ENCODE data around the gene AFAP1L2. TPM values are rescaled to one million over a fixed set of nuclear protein-coding genes. Genes with fewer than 3 reads are reported as not detected.

Gene AFAP1L2
- total RNA-seq, 1 donor = 0.18 TPM

GRCh38 chr10:114271779-114272167 lies 132.5 kb downstream of the AFAP1L2 start:
- H3K4me3 ChIP-seq (ENCODE audit: low read depth, low read length) = no peak overlapping the region
- peak; percentile 94 for DNase-seq (ENCODE audit: low read depth)
- TF ChIP-seq, protein P1, sequence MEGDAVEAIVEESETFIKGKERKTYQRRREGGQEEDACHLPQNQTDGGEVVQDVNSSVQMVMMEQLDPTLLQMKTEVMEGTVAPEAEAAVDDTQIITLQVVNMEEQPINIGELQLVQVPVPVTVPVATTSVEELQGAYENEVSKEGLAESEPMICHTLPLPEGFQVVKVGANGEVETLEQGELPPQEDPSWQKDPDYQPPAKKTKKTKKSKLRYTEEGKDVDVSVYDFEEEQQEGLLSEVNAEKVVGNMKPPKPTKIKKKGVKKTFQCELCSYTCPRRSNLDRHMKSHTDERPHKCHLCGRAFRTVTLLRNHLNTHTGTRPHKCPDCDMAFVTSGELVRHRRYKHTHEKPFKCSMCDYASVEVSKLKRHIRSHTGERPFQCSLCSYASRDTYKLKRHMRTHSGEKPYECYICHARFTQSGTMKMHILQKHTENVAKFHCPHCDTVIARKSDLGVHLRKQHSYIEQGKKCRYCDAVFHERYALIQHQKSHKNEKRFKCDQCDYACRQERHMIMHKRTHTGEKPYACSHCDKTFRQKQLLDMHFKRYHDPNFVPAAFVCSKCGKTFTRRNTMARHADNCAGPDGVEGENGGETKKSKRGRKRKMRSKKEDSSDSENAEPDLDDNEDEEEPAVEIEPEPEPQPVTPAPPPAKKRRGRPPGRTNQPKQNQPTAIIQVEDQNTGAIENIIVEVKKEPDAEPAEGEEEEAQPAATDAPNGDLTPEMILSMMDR (IDR thresholded peaks at IDR 0.05; ENCODE audit: insufficient read depth, low read length) = no peak

GRCh38 chr10:114271075-114271778 lies 133.1 kb downstream of the AFAP1L2 start:
- TF ChIP-seq, protein P1 (IDR thresholded peaks at IDR 0.05; ENCODE audit: insufficient read depth, low read length) = no peak
- DNase-seq (ENCODE audit: low read depth) = no peak
- H3K4me3 ChIP-seq (ENCODE audit: low read depth, low read length) = no peak overlapping the region

DNA sequence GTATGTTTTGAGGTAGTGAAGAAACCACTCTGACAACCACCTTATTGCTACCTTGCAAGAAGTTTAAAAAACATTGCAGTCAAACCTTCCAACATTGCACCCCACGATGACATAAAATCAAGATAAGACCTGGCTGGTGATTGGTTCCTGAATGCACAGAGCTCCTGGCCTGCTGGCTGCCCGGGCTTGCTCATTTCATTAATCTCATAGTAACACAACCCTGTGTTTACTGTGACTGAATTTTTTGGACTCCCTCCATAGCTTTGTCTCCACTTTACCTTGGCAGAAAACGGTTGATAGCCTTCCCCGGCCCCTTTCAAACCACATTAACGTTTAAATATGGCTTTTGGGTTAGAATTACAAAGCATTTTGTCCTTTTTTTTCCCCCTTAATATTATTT lies 137.8 kb downstream of the AFAP1L2 start:
- H3K4me3 ChIP-seq (ENCODE audit: low read depth, low read length) = no peak overlapping the region
- TF ChIP-seq, protein P1 (IDR thresholded peaks at IDR 0.05; ENCODE audit: insufficient read depth, low read length) = no peak
- DNase-seq (ENCODE audit: low read depth) = peak; percentile 84

DNA sequence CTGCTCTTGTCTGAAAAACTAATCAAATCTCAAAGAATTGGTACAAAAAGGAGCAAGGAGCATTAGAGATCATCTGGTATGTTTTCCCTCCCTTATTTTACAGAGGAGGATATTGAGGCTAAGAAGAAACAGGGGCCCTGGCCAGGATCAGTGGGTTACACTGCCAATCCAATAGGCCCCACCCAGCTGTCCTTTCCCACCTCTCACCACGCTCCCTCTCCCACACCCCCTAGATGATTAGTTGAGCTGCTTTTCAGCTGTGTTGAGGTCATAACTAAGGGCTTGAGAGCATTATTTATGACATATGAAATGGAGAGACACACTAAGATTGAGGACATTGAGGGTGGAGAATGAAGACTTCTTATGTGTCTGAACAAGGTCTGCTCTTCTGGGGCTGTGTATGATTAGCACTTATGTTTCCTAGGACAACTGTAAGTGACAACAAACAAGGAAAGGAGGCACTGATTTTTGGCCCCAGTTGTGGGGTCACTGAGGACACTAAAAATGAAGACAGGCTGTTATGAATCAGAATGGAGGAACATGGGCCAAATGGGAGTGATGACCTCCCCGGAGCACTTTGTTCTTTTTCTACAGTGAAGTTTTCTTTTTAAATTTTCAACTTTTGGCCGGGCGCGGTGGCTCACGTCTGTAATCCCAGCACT lies 138.8 kb downstream of the AFAP1L2 start:
- no peak overlapping the region for H3K4me3 ChIP-seq (ENCODE audit: low read depth, low read length)
- TF ChIP-seq, protein P1 (IDR thresholded peaks at IDR 0.05; ENCODE audit: insufficient read depth, low read length) = no peak
- DNase-seq (ENCODE audit: low read depth) = peak; percentile 42

DNA sequence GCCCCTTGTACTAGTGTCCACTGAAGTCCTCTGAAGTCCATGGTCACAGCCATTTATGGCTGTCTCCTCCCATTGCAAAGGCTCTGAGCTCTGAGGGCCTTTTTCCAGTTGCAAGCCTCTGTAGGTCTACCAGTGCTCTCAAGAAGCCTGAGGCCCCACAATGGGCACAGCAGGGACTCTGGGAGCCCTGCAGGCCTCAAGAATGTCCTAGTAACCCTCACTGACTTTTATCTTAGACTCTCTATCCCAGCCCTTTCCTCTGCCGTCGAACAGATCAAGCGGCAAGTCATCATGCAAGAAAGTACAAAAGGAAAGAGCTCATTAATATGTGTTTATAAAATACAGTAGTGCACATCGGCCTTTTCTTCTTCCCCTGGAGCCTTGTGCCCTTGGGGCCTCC lies 141.8 kb downstream of the AFAP1L2 start:
- no peak for DNase-seq (ENCODE audit: low read depth)

DNA sequence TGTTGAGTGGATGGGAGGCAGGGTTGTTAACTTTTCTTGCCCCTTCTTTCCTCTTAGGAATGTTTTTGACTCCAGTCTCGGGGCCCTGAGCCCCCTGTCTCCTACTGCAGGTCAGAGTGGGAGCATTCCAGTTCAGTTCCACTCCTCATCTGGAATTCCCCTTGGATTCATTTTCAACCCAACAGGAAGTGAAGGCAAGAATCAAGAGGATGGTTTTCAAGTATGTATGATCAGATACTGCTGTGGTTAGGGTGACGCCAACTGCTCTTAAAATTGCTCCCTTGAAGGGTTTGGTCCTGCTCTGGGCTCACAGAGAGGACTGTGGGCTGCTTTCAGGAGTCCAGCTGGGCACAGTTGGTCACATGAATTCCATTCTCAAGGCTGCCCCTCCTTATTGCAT lies 143.2 kb downstream of the AFAP1L2 start:
- peak; percentile 70 for DNase-seq (ENCODE audit: low read depth)
- TF ChIP-seq, protein P1 (IDR thresholded peaks at IDR 0.05; ENCODE audit: insufficient read depth, low read length) = no peak
- no peak overlapping the region for H3K4me3 ChIP-seq (ENCODE audit: low read depth, low read length)

More for the DNA sequence above, 141.8 kb downstream of the AFAP1L2 start:
- TF ChIP-seq, protein P1 (IDR thresholded peaks at IDR 0.05; ENCODE audit: insufficient read depth, low read length) = no peak
- H3K4me3 ChIP-seq (ENCODE audit: low read depth, low read length) = no peak overlapping the region
